Measurements from ENCODE around the gene TBC1D5. TPM values are rescaled to one million over a fixed set of nuclear protein-coding genes. Genes with fewer than 3 reads are reported as not detected.

The TBC1D5 gene
- total and polyA plus RNA-seq, 2 of the 8 experiments (the other 6 are each of a cell fraction or from before 2014, with no cell fraction given) = 11.0 to 22.9 TPM

- TF ChIP-seq CHD7 (IDR thresholded peaks at IDR 0.05; ENCODE audit: insufficient replicate concordance, low read length) = no peak
- no peak for TF ChIP-seq YY1 (IDR thresholded peaks at IDR 0.05; ENCODE audit: low read depth, low read length)
These were observed 337.9 kb downstream of the TBC1D5 start (continued) for GRCh38 chr3:17404548-17404947.
